HUES6 (cell line): ENCODE measurements around the gene OTUD4.

Source experiments
- H3K27ac ChIP-seq: 2 replicates; pipeline ENCODE4 v1.7.0; 2013; ENCODE audit warnings: low read depth, mild to moderate bottlenecking, low read length, inconsistent platforms
- H3K27me3 ChIP-seq: 2 replicates; pipeline ENCODE4 v1.6.1; 2013; ENCODE audit warnings: low read length; ENCODE audit not compliant: control insufficient read depth, insufficient read depth
- H3K36me3 ChIP-seq: 2 replicates; pipeline ENCODE4 v1.6.1; 2013; ENCODE audit warnings: low read length; ENCODE audit not compliant: control insufficient read depth, insufficient read depth
- H3K4me1 ChIP-seq: 2 replicates; pipeline ENCODE4 v1.6.1; 2013; ENCODE audit warnings: low read length; ENCODE audit not compliant: control insufficient read depth, insufficient read depth
- H3K4me3 ChIP-seq: 2 replicates; pipeline ENCODE4 v1.5.1; 2013; ENCODE audit warnings: low read depth, low read length
- H3K9ac ChIP-seq: one replicate; pipeline ENCODE4 v1.6.1; 2013; ENCODE audit warnings: mild to moderate bottlenecking, low read length
- H3K9me3 ChIP-seq: 2 replicates; pipeline ENCODE4 v1.6.1; 2013; ENCODE audit warnings: low read depth, low read length; ENCODE audit not compliant: control insufficient read depth, insufficient read depth

Gene OTUD4

DNA sequence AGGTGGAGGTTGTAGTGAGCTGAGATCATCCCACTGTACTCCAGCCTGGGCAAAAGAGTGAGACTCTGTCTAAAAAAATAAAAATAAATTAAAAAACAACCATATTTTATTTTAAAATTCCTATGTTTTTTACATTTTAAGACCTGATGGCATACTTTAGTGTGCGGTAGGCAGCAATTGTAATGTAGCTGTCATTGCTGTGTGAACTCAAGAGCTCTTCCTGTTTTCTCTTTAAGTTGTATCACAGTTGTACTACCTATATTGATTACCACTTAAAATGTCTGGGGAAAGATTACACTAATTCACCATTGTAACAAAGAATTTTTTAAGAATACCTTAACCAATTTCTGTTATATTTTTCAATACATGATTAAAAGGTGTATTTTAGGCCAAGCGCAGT lies 55.0 kb downstream of the OTUD4 start:
- Histone ChIP-seq H3K9me3 (no peaks in the 10 kb centered on the region), H3K4me3 (no peak overlapping the region), H3K9ac (no peak overlapping the region), H3K4me1 (no peaks in the 10 kb centered on the region), H3K27ac (no peak overlapping the region), H3K27me3 (no peaks in the 10 kb centered on the region), H3K36me3 (peaks cover 98% of the 10 kb centered on the region)

DNA sequence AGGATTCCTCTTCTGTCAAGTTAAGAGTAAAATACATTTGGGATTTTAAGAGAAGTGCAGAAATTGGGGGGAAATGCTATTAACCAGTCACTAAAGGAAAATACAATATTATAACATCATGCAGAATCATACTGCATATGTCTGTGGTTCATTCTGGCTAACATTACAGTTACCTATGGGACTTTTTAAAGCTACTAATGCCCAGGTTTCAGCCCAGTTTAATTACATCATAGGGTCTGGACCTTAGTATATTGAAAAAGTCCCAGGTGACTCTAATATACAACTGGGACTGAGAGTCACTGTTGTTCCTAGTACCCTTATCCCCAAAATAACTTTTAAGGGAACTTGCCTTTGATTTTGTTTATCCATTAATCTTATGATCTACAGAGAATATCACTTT lies 72.3 kb downstream of the OTUD4 start:
- H3K9me3 ChIP-seq, result no peaks in the 10 kb centered on the region
- no peaks in the 10 kb centered on the region for H3K27me3 ChIP-seq
- peaks cover 89% of the 10 kb centered on the region for H3K36me3 ChIP-seq
- H3K27ac ChIP-seq, result no peak overlapping the region
- H3K9ac ChIP-seq, result no peak overlapping the region
- no peaks in the 10 kb centered on the region for H3K4me1 ChIP-seq
- H3K4me3 ChIP-seq, result no peak overlapping the region

DNA sequence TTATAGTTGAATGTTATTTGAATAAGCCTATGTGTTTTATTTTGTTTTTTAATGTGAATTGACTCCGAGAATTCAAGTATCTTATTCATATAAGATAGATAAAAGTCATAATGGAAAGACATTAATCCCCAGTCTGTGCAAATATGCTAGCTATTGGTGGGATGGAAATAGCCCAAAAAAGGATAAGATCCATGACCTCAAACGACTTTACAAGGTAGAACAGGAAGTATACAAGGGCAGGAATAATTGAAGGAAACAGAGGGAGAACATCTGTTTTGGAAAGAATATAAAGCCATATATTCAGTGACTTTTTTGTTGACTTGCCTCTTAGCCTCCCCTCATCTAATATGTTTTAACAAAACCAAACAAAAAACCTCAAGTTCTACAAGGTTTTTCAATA lies 73.3 kb downstream of the OTUD4 start:
- Histone ChIP-seq H3K9ac (no peak overlapping the region), H3K4me1 (no peaks in the 10 kb centered on the region), H3K9me3 (no peaks in the 10 kb centered on the region), H3K27me3 (no peaks in the 10 kb centered on the region), H3K36me3 (peaks cover 79% of the 10 kb centered on the region), H3K27ac (no peak overlapping the region), H3K4me3 (no peak overlapping the region)

DNA sequence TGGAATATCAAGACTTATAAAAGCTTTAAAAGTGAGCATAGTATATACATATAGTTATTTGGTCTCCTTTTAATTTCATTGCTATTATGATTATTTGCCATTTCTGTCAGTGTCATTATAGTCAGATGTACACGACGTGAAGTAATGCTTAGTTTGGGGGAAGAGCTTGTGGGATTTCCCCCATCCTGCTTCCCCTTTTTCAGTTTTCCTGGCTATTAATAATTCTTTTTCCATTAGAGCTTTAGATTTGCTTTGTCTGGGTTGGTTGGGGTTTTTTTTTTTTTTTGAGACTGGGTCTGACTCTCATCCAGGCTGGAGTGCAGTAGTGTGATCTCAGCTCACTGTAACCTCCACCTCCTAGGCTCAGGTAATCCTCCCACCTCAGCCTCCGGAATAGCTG lies 76.9 kb downstream of the OTUD4 start:
- H3K9me3 ChIP-seq, result no peaks in the 10 kb centered on the region
- no peak overlapping the region for H3K27ac ChIP-seq
- H3K27me3 ChIP-seq, result no peaks in the 10 kb centered on the region
- no peak overlapping the region for H3K9ac ChIP-seq
- H3K36me3 ChIP-seq, result peaks cover 43% of the 10 kb centered on the region
- H3K4me1 ChIP-seq, result no peaks in the 10 kb centered on the region; the same call in 1 of the 2 replicates
- no peak overlapping the region for H3K4me3 ChIP-seq

DNA sequence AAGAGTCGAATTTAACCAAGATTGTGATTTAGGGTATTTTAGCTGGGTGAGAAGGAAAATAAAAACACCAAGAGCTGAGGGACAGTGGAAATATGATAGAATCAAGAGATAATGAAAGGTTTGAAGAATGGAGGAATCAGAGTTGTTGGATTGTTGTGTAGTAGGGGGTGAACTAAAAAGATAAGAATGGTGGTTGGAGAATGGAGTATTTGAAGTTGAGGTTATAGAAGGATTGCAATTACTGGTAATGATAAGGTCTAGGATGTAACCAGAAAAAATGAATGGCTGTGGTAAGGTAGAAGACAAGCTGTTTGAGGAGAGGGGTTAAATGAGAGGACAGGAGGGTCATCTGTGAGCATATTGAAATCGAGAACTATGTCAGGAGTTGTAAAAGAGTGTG lies 77.8 kb downstream of the OTUD4 start:
- no peak overlapping the region for H3K9ac ChIP-seq

DNA sequence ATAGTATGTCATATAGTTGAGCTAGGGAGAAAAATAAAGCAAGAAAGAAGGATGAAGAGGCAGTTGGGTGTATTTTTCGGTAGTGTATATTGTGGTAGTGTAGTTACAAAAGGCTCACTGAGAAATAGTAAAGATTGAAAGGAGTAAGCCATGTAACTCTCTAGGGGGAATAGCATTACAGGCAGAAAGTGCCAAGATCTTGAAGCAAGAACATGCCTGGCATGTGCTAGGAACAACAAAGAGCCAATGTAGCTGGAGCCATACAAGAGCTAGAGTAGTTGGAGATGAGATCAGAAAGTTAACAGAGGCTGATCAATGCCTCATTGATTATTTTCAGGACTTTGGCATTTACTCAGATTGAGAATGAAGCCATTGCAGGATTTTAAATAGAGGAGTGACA lies 79.3 kb downstream of the OTUD4 start:
- H3K27ac ChIP-seq, result no peak overlapping the region
- no peak overlapping the region for H3K4me3 ChIP-seq
- no peaks in the 10 kb centered on the region for H3K9me3 ChIP-seq
- no peaks in the 10 kb centered on the region for H3K27me3 ChIP-seq
- no peaks in the 10 kb centered on the region; the same call in 1 of the 2 replicates for H3K4me1 ChIP-seq
- no peak overlapping the region for H3K9ac ChIP-seq
- H3K36me3 ChIP-seq, result peaks cover 19% of the 10 kb centered on the region

More for the DNA sequence above, 77.8 kb downstream of the OTUD4 start:
- H3K4me1 ChIP-seq, result no peaks in the 10 kb centered on the region; the same call in 1 of the 2 replicates
- H3K27ac ChIP-seq, result no peak overlapping the region
- peaks cover 34% of the 10 kb centered on the region for H3K36me3 ChIP-seq
- H3K9me3 ChIP-seq, result no peaks in the 10 kb centered on the region
- no peaks in the 10 kb centered on the region for H3K27me3 ChIP-seq
- H3K4me3 ChIP-seq, result no peak overlapping the region

DNA sequence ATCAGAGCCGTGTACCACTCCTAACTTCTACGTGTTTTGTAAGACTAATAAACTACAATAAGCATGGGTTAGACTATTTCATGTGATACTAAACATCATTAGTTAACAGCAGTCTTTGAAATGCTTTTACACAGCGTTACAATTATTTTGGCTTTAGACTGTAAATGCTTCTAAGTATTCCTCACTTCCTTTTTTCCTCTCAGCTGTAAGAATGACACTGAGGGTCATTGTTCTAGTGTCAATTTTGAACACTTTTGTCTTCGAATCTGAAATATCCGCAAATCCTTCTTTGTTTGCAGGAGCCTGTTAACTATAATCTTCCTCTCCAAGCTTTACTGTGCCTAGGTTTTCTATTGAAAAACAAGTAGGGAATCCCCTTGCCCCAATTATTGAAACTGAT lies 80.7 kb downstream of the OTUD4 start:
- peaks cover 16% of the 10 kb centered on the region for H3K36me3 ChIP-seq
- no peaks in the 10 kb centered on the region for H3K27me3 ChIP-seq
- no peaks in the 10 kb centered on the region for H3K9me3 ChIP-seq
- H3K4me1 ChIP-seq, result no peaks in the 10 kb centered on the region; the same call in 1 of the 2 replicates
- no peak overlapping the region for H3K9ac ChIP-seq
- H3K27ac ChIP-seq, result no peak overlapping the region
- peak overlapping the region; percentile 89 for H3K4me3 ChIP-seq

DNA sequence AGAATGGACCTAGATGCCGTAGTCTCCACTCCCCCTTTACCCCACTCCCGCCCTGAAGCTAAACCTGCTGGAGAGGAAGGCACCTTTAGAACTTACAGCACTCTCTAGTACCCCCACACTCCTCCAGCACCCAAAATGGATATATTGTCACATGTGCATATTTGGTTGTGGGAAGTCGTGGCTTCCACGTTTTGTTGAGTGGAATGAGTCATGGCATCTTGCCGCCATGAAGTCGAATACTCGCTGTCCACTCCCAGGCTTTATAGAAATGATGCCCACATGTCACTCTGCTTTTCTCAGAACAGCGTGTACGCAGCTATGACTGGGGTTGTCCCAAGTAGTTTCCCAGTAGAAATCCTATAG lies 81.7 kb downstream of the OTUD4 start:
- Histone ChIP-seq H3K9me3 (peaks cover 4% of the 10 kb centered on the region; the same call in 1 of the 2 replicates), H3K4me3 (peak overlapping the region; percentile 89), H3K9ac (peak overlapping the region; percentile 91), H3K4me1 (no peaks in the 10 kb centered on the region; the same call in 1 of the 2 replicates), H3K27me3 (no peaks in the 10 kb centered on the region), H3K36me3 (peaks cover 20% of the 10 kb centered on the region), H3K27ac (peak overlapping the region; percentile 38; the same call in 1 of the 2 replicates)

DNA sequence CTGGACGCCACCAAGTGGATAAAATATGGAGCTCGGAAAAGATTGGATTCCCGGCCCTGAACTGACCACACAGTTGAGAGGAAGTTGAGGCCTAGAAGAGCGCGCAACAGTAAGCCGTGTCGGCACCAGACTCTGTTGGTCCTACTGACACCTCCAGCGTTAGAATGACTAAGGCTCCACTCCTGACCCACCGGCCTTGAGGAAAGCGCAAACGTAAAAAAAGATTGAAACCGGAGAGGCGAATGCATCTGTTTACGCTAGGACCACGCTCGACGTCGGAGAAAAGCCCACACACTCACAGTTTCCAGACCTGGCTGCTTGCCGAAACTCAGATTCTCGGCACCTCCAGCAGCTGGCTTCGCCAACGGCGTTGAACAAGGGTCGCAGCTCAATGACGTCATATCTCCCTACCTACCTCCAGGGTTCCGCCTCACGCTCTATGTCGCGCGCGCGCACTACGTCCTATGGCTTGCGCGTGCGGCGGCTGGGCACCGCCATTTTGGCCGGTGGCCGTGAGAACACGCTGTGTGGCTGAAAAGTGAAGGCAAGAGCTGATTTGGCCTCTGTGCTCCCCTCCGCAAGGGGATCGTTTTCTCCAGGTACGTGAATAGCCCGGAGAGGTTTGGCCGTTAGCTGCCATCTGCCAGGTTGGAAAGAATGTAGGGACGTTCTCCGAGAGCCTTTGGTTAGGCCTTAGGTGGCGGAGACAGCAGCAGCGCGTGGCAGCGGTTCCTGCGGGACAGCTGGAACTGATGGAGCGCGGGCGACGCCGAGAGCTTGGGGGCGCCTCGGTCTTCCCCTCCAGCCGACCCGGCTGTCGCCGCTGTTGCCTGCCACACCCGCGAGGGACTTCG lies 82.3 kb downstream of the OTUD4 start, which contains the start of the genes ABCE1 and ANAPC10:
Gene ABCE1, plus strand, starts transcription at position 491 of the 854 bp plus-strand sequence. CDS start 6,102 bp downstream, outside the sequence.
Gene ANAPC10, minus strand, starts transcription at position 376 of the 854 bp plus-strand sequence. CDS start 2,097 bp downstream, outside the sequence.
- H3K36me3 ChIP-seq, result peaks cover 22% of the 10 kb centered on the region
- H3K4me3 ChIP-seq, result peak within 1 kb of the TSS; percentile 89
- H3K27ac ChIP-seq, result peak within 1 kb of the TSS; percentile 38; the same call in 1 of the 2 replicates
- H3K4me1 ChIP-seq, result no peaks in the 10 kb centered on the region; the same call in 1 of the 2 replicates
- H3K27me3 ChIP-seq, result no peaks in the 10 kb centered on the region
- H3K9ac ChIP-seq, result peak within 1 kb of the TSS; percentile 91
- H3K9me3 ChIP-seq, result peaks cover 4% of the 10 kb centered on the region; the same call in 1 of the 2 replicates

DNA sequence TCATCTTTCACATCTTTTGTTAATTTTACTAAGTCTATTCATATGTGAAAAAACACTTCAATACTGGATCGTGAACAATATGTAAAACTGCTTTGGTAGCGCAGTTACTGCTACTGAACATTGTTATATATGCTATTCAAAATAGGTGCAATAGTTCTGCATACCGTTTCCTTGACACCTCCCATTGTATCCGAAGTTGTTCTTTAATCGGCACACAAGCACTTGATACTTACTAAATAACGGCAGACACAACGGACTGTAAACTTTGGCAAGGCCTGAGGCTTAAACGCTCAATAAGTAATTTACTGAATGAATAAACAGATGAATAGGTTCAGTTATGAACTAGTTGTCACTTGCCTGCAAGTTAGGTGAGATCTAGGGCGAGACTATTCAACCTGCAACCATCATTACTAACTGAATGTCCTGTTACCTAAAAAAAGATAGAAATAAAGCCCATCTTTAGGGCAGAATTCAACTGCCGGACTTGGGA lies 83.0 kb downstream of the OTUD4 start:
- peak overlapping the region; percentile 89 for H3K4me3 ChIP-seq
- H3K36me3 ChIP-seq, result peaks cover 29% of the 10 kb centered on the region

DNA sequence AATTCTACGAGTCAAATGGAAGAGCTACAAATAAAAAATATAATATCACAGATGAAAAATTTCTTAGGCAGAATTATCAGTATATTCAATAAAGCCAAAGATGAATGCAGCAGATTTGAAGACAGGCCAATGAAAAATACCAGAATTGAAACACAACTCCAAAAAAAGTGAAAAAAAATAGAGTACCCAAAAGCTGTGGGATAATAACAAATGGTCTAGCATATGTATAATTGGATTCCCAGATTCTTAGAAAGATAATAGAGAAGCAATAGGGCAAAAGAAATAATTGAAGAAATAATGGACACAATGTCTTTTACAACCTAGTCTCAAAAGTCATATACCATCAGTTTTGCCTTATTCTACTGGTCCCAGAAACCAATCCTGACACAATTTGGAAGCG lies 86.8 kb downstream of the OTUD4 start:
- no peak overlapping the region for H3K4me3 ChIP-seq
- no peak overlapping the region for H3K27ac ChIP-seq
- no peaks in the 10 kb centered on the region for H3K27me3 ChIP-seq
- H3K36me3 ChIP-seq, result peaks cover 52% of the 10 kb centered on the region
- peaks cover 4% of the 10 kb centered on the region; the same call in 1 of the 2 replicates for H3K9me3 ChIP-seq
- H3K4me1 ChIP-seq, result no peaks in the 10 kb centered on the region
- H3K9ac ChIP-seq, result no peak overlapping the region

More for the DNA sequence above, 83.0 kb downstream of the OTUD4 start:
- peaks cover 4% of the 10 kb centered on the region; the same call in 1 of the 2 replicates for H3K9me3 ChIP-seq
- H3K27ac ChIP-seq, result peak overlapping the region; percentile 38; the same call in 1 of the 2 replicates
- no peaks in the 10 kb centered on the region for H3K27me3 ChIP-seq
- peak overlapping the region; percentile 91 for H3K9ac ChIP-seq
- no peaks in the 10 kb centered on the region; the same call in 1 of the 2 replicates for H3K4me1 ChIP-seq
